ENCODE results near the gene SCG3.

The SCG3 gene

DNA sequence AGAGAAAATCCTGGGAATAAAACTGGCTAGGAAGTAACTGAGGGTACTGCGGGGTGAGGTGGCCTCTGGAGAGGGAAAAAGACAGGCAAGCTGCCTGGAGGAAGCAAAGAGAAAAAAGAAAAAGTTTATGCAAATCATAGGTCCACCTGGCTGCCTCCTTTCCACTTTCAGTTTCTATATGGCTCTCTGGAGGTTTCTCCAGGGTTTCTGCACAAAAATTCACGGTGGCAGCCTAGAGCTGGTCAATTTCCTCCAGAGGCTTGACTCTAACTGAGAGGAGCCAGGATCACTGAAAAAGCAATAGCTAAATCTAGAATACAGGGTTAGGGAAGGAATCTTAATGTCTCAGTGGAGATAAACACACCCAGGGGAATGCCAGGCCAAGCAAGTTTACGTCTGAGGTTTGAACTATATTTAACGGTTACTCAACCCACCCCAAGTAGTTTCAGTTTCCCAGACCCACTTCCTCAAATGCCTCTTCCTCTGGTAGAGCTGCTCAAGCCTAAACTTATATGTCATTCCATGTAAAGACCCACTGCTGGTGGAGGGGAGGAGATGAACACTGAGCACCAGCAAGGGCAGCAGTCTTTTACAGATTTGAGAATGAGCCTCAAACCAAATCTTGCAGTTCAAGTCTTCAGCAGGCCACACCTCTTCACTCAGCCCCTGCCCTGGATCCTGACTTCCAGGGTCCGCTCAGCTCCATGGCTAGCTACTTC lies 50.4 kb downstream of the SCG3 start:
- peak; percentile 65 for DNase-seq

DNA sequence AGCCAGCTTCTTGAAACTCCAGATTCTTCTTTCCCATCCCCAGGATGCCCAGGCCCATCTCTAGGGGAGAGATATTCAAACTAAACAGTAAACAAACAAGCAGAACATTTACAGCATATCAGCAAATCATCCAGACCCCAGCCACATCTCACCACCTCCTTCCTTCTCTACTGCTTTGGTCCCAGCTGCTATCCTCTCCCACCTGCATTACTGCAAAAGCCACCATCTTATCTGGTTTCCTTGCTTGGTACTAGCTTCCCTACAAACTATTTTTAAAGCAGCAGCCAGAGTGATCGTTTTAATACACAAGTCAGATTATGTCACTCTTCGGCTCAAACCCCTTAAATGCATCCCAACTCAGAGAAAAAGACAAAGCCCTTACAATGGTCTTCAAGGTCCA lies 51.3 kb downstream of the SCG3 start:
- DNase-seq: no peak

DNA sequence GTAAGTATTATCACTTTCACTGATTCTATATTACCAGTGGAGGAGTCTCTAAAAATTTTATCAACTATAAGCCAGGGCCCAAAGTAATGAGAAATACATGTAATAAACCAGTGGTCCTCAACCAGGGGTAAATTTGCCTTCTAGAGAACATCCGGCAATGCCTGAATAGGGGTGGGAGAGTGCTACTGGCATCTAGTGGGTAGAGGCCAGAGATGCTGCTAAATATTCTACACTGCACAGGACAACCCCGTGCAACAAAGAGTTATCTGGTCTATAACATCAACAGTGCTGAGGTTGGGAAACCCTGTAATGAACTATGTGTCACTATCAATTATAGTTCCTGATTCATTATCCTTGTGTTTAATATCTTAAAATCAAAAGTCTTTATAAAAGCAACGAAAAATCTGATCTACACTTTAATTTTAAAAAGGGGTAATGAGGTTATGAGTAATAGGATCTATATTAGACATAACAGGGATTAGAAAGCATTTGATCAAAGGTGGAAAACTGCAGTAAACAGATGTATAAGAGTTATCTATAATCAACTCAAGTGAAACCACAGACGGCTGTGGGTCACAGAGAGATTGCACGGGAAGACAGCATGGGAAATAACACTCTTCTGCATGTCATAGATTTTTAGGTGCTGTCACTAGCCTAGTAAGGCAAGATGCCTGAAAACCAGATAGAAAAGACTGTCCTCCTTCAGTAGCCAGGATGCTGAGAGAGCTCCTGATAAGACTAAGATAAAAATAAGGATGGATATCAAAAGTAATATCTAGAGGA lies 54.1 kb downstream of the SCG3 start:
- peak; percentile 72 for DNase-seq

DNA sequence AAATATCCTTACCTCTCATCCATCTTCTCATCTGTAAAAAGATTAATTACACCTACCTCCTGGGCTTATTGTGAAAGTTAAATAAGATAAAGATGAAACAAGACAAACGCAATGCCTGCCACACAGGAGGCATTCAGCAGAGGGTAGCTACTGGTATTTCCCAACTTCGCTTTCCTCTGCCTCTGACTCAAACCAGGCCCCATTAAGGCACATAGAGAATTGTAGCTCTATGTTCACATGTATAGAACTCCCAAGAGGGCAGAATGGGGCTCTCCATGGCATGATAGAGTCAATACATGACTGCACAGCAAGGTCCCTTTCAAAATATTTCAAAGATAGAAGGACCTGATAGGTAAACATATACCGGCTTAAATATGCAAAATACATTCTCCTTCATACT lies 54.8 kb downstream of the SCG3 start:
- no peak for DNase-seq

DNA sequence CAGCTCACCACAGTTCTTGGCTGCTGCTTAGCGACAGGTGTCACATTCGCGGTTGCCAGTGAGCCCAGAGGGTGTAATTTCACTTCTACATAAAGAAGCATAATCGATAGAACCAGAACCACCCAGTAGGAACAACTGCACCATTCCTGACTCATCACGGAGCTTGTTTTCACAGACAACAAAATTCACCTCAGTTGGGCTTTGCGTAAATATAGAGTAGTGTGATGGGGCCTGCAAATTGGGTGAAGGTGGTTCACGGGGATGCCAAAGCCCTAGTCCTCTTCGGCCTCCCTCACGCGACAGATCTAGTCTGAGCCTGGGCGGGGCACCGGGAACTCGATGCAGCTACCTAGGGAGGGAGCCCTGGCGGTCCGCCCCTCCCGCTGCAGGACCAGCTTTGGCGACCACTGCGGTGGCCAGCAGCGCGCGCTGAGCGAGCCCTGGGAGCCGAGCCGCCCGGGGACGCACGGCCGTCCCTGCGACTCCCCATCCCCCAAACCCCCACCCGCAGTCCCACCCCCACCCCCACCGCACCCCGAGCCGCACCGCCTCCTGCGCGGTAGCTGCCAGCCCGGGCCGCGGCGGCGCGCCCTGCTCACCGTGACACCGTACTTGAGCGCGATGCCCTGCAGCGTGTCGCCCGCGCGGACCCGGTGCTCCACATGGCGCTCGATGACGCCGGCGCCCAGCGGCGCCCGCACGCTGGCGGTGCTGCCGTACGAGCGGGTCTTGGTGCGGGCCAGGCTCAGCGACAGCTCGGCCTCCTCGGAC lies 55.6 kb downstream of the SCG3 start:
- DNase-seq: peak; percentile 86

DNA sequence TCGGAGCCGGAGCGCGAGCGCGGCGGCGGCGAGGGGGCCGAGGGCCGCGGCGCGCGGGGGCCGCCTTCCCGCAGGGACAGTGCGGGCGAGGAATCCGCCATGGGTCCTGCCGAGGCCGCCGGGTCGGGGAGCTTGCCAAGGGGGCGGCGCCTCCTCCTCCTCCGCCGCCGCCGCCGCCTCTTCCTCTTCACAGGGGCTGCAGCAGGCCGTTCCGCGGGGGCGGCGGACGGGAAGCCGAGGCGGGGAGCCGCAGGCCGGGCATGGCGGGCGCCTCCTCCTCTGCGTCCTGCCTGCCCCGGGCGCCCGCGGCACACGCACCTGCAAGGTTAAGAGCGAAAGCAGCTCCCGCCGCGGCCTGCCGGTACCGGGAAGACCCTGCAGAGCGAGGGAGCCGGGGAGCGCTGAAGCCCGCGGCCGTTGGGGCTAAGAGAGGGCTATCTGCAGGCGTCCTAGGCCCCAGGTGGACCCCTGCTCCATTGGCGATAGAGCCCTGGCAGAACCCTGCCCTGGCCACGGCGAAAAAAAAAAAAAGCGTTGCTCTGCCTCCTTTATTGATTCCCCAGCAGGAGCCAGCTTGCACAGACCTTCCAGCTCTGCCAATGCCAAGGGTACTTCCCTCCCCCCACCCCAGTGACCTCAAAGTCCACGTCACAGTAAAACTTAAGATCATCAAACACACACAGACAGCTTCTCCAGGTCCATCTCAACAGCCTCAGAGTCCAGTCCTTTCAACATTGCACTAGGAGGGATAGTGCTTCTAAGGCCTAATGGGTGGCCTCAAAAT lies 56.4 kb downstream of the SCG3 start, which contains the start of gene LYSMD2:
LYSMD2 (minus strand) TSS at position 134 of the 784 bp plus-strand sequence; CDS start at position 101, 33 bp downstream.
- peak; percentile 89 for DNase-seq

DNA sequence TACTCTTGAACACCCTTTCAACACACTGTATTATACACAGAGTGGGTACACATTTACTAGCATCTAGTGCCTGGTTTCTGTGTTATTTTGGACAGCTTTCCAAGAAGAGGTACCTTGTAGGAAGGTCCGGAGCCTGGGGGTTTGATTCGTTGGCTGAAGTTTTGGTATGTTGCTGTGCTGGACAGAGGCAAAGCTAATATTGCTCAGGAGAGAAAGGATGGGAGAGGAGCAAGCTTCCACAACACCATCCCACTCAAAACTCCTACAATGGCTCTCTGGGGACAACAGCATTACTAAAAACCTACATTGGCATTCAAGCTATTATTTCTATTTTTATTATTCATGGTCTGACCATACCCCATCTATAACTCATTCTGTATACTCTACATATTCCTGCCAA lies 57.2 kb downstream of the SCG3 start:
- DNase-seq: no peak

DNA sequence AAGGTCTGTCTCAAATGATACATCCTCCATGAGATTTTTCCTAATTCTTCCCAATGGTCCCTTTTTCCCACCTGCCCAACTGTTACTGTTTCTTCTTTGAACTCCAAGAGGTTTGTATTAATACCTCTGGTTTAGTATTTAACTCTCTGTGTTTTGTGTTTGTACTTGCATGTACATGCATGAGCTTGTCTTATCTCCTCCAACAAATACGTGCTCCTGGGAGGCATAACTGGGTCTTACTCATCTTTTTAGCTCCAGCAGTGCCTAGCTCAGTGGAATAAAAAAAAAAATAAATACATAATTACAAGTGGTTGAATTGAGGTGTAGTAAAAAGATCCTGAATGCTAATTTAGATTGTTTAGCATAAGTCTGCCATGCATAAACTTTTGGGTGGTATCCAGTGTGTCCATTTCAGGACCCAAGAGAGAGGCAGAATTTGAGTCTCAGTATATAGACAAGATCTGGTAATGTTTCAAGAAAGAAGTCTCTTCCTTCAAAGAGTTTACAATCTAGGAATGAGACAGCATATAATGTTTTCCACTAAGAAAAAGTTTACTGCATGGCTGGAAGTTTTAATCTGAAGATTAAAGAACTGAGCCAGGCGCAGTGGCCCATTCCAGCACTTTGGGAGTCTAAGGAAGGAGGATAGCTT lies 57.9 kb downstream of the SCG3 start:
- no peak for DNase-seq

DNA sequence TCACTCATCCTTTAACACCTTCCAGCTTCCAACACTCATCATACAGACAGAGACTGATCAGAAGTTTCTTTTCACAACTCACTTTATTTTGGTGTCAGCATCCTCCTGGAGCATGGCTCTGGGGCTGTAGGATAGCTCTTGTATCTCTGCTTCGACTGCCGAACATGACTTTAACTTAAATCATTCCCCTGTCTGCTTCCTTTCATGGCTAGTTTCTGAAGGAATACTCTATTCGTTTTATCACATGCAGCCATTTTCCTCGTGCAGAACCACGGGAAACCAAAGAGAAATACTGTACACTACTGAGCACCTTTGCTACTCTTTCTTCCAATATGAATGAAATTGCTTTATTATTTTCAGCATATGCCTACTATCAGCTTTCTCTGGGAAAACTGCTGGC lies 68.0 kb downstream of the SCG3 start:
- DNase-seq: no peak

DNA sequence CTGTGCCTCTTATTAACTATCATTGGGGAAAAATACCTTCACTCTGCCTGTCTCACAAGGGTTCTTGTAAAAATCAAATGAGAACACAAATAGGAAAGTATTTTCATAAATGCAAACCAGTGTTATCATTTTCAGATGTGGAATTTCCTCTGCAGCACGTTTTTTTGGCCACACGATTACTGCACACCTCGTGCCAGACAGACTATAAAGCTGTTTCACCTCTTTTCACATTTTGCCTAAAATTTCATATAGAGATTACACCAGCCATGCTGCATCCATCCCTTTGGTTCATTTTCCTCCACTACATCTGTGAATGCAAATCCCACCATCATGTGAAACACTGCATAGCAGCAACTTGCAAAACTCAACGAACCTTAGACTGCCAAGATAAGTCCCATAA lies 68.9 kb downstream of the SCG3 start:
- DNase-seq: no peak

DNA sequence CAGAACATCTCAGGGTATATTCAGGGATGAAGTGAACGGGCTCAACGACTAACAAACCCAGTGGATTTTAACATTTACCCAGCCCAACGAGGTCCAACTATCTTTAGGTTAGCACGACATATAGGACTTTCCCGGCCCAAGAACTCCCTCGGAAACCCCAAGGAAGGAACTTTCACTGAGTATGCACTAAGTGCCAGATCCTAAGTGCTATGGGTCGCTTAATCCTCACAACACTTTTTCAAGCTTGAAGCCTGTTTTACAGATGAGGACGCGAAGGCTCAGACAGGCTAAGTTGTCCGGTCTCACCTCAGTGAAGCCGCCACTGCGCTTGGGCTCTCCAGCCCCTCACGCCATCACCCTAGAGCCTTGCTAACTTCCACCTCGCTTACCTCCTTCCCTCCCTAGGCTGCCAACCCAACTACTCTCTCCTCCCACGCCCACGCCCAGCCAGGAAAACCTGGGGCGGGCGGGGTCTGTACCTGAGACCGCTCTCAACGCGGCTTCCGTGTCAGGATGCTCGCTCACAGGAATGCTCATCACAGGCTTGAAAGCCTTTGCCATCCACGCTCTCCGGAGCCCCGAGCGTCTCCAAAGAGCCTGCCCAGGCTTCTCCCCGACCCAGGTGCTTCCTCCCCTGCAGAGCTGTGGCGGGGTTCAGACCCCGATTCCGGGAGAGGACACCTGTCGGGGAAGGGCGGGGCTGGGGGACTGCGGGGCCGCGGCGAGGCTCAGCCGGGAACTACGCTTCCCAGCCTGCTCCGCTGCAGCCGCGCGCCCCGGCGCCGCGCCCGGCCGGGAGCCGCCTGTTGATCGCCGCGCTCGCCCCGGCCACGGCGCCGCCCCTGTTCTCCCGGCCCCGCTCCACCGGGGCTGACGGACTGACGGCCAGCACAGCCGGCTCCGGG lies 69.7 kb downstream of the SCG3 start, which contains the start of gene TMOD2:
TMOD2 (plus strand) TSS at position 806 of the 905 bp plus-strand sequence. CDS start 14,845 bp downstream, outside the sequence.
- DNase-seq: peak; percentile 79

DNA sequence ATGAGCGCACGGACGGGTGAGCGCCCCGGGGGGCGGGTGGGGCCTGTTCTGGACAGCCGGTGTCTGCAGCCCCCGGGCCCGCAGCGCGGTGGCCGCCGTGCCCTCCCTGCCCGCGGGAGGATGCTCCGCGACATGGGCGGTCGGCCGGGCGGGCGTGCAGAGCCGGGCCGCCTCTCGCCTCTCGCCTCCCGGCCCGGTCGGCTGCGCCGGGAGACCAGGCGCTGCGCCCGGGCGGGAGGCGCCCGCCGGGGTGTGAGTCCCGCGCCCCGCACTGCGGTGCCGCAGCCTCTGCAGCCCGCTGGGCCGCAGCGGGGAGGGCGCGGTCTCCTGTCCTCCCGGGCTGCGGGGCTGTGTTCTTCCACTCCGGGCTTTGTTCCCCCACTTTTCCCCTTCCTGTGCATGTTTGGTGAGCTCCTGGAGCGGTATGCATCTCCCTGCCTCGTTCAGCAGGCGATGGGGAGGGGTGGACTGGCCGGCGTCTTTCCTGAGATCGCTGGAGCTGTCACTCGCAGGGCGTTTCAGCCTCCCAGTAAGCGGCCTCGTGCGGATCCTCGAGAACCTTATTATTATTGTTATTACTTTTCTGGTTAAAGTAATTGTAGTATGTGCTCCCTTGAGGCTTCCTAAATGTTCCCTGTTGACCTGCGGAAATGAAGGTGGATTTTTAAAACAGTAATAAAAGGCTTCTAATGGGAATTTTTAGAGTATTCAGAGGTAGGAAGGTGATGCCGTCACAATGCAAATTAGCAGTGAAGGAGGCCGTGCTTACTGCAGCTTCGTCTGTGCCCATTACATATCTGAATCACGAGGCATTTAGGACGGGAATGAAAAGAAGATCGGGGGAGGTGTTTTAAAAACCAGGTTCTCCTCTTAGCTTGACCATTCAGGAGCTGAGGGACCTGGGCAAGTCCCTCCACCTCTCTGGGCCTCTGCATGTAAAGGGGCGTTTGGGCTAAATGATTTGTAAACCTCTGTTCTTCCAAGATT lies 70.7 kb downstream of the SCG3 start:
- DNase-seq: peak; percentile 67

DNA sequence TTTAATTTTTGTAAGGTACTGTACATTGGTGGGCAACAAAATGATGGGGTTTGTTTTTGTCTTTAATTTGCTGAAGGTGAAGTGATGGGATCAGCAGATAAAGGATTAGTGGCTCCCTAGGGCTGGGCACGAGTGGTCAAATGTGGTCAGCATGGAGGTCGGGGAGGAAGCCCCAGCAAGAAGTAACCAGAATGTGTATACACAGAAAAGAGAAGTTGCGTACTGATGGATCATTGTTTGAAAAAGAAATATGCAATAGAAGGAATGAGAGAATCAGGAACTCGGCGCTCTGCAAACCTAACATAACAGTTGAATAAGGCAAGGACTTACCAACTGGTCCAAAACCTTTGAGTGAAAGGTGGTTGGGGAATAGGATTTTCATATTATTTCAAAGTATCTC lies 71.6 kb downstream of the SCG3 start:
- DNase-seq: no peak

DNA sequence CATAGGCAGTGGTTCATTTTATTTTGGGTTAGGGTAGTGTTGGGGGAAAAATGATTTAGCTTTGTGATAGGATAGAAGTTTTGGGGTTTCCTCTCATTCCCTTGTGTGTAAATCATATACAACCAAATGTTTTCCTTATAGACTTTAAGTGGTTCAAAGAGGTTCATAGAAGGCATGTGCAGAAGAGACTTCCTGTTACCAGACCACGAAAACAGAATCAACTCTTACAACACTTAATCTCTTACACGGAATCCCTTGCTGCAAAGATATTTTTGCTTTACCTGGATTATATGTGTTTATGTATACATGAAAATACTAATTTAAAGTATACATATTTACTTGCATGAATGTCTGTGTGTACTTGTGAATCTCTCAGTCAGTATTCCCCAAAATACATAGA lies 73.0 kb downstream of the SCG3 start:
- no peak for DNase-seq

DNA sequence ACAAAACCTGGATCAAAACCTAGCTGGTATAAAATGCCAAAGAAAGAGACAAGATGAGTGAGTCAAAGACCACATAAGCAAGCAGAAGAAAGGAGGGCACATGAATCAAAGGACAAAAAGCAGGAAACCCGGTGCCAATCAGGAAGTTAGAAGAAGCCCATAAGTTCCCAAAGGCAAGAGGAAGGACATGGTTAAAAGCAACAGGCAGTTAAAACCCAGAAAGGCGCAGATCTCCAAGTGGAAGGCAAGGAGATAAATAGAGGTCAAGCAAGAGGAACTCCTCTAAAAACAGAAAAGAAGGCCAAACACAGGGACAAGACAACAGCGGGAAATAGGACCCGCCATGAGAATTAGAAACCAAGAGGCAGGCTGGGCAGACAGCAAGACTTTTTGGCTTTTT lies 74.5 kb downstream of the SCG3 start:
- DNase-seq: no peak

DNA sequence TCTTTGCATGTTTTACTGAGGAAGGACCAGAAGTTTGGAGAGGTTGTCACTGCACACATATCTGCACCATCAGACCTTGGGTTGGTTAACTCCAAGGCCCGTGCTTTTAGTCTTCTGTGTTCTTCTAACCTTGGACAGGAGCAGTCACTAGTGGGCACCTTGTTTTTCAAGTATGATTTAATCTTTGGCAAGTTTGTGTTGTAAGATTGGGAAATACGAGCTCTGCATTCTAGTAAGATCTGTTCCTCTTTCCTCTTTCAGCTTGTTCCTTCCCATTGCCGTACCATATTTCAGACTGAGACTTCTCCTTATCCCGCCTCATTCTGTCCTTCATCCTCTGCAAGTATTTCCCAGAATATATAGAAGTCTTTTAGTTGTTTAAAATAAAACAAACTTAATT lies 75.2 kb downstream of the SCG3 start:
- no peak for DNase-seq

DNA sequence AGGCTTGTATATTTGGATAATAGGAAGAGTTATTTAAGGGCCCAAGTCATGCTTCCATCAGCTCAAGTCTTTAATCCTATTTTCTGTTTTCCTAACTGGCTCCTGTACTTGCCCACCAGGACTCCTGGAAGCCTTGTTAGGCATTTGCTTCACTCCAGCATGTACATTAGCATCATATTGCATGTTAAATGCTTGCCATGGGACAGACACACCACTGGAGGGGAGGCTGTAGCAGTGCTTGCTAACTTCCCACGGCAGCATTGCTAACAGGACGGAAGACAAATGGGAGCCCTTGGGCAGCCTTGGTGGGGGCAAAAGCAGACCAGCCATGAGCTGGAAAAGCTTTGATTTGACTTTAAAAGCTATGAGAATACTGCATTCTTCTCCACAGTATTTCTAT lies 76.1 kb downstream of the SCG3 start:
- no peak for DNase-seq

DNA sequence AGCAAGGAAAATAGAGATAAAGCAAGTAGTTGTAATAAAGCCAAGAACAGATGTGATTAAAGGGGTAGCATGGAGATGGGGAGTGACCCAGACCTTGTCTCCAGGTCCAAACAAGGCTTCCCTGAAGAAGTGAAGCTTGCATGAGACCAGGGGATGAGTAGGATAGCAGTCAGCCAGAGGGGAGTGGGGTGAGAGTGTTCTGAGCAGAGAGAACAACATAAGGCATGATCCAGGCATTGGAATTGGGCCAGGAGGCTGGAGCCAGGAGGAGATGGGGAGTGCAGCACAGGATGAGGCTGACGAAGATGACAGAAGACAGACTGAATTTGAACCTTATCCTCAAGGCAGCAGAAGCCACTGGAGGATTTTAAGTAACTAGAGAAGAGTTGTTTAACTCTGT lies 77.3 kb downstream of the SCG3 start:
- no peak for DNase-seq

DNA sequence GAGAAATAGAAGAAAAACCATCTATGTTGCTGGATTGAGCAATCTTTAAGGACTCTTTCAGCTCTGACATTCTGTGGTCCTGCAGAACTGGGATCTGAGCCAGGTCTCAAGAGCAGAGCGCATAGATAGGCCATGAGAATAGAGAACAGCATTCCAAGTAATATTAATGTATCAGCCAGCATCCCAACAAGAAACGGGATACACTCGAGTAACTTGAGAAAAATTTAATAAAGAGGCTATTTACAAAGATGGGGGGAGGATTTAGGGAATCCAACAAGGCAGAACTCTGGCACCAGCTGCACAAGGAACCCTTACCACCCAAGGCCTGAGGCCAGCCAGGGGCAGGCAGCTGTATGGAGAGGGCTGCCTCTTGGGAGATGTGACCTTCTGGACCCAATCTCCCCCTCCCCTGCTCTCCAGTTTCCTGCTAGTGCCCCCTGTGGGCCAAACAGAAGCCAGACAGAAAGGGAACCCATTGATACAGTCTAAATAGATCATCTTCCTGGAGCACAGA lies 78.3 kb downstream of the SCG3 start:
- peak; percentile 67 for DNase-seq

DNA sequence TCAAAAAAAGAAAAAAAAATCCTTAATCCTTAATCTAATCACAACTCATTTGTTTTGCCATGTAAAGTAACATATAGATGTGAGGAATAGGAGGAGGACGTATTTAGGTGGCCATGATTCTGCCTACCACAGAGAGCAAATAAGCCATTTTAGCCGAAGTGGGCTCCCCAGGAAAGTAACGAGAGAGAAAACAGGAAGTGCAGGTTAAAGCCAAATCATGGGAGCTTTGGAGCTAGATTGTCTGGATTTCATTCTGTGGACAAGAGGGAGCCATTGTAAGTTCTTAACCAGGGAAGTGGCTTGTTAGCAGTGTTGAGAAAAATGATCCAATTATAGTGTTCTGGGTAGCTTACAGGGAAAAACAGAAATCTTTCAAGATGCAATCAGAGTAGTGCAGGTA lies 79.5 kb downstream of the SCG3 start:
- DNase-seq: no peak

Data from activated effector memory CD4-positive, alpha-beta T cell treated with anti-CD3 and anti-CD28 coated beads, Interleukin-2, amount 50 U/mL, for 16 hours (primary cell).